HG03442 (cell line): Measurements from ENCODE around the gene AIF1L.
"Not testable (repeated sequence)": the region's sequence is repeated elsewhere in the genome, so short reads cannot be mapped to it uniquely, and the experiment has no call there.

ENCODE experiments used
- ATAC-seq: cut with Tn5 transposase; IDR thresholded peaks from one replicate; pipeline ENCODE4 v1.9.1; 2021; ENCODE audit warnings: mild to moderate bottlenecking, moderate library complexity; ENCODE audit not compliant: unreplicated experiment

AIF1L gene

GRCh38 chr9:131097948-131098278, 1.6 kb downstream of the AIF1L start:
- no peak for ATAC-seq

- no peak for ATAC-seq
Observed at GRCh38 chr9:131098391-131099101, 2.2 kb downstream of the AIF1L start.

- no peak for ATAC-seq
Observed at GRCh38 chr9:131099102-131099606, 2.8 kb downstream of the AIF1L start.

- ATAC-seq, result not testable (repeated sequence)
Observed at GRCh38 chr9:131099845-131100244, 3.5 kb downstream of the AIF1L start.

- no peak for ATAC-seq
Observed at GRCh38 chr9:131100445-131100844, 4.1 kb downstream of the AIF1L start.

GRCh38 chr9:131101207-131101964, 5.1 kb downstream of the AIF1L start:
- no peak for ATAC-seq

- ATAC-seq, result no peak
Observed at GRCh38 chr9:131103024-131103423, 6.7 kb downstream of the AIF1L start.

- ATAC-seq, result no peak
Observed at GRCh38 chr9:131103535-131103934, 7.2 kb downstream of the AIF1L start.

- no peak for ATAC-seq
Observed at GRCh38 chr9:131104016-131104740, 7.8 kb downstream of the AIF1L start.

GRCh38 chr9:131105952-131106351, 9.6 kb downstream of the AIF1L start:
- no peak for ATAC-seq

GRCh38 chr9:131107760-131108159, 11.4 kb downstream of the AIF1L start:
- ATAC-seq, result no peak

- ATAC-seq, result no peak
Observed at GRCh38 chr9:131111186-131111853, 15.0 kb downstream of the AIF1L start.

- ATAC-seq, result no peak
Observed at GRCh38 chr9:131111854-131112311, 15.6 kb downstream of the AIF1L start.

- ATAC-seq, result no peak
Observed at GRCh38 chr9:131112374-131113154, 16.2 kb downstream of the AIF1L start.

GRCh38 chr9:131113655-131114054, 17.3 kb downstream of the AIF1L start:
- no peak for ATAC-seq

- ATAC-seq, result no peak
Observed at GRCh38 chr9:131114084-131114535, 17.8 kb downstream of the AIF1L start.

GRCh38 chr9:131115360-131115742, 19.0 kb downstream of the AIF1L start:
- ATAC-seq, result not testable (repeated sequence)

- no peak for ATAC-seq
Observed at GRCh38 chr9:131116281-131117120, 20.2 kb downstream of the AIF1L start.

- ATAC-seq, result no peak
Observed at GRCh38 chr9:131117121-131117761, 20.9 kb downstream of the AIF1L start.
